Right atrium auricular region (tissue), 2 donors: ENCODE data around the gene IER5L. TPM values are rescaled to one million over a fixed set of nuclear protein-coding genes. Genes with fewer than 3 reads are reported as not detected.

Source experiments
- DNase-seq: peaks from one replicate; pipeline ENCODE4 v3.0.0-alpha.2; 2019; ENCODE audit warnings: low spot score
- H3K27ac ChIP-seq, 2 donors: fragments of 200-600 bp; sonication (generic); 1 replicate in 1 of 2; 2 replicates in 1 of 2; pipeline ENCODE4 v1.5.1; 2016 to 2019
- H3K27me3 ChIP-seq, 2 donors: fragments of 200-600 bp; sonication (generic); one replicate each; pipeline versions ENCODE4 v1.5.1 to v1.6.0; 2017 to 2019
- H3K36me3 ChIP-seq: fragments of 200-600 bp; sonication (generic); one replicate; pipeline ENCODE4 v1.5.1; 2016
- H3K4me1 ChIP-seq, 2 donors: fragments of 200-600 bp; sonication (generic); one replicate each; pipeline versions ENCODE4 v1.5.1 to v1.6.0; 2017 to 2019
- H3K4me3 ChIP-seq, 2 donors: fragments of 200-600 bp; sonication (generic); 1 replicate in 1 of 2; 2 replicates in 1 of 2; pipeline ENCODE4 v1.5.1; 2017 to 2019; ENCODE audit warnings: mild to moderate bottlenecking in 1 of 2, moderate library complexity in 1 of 2
- H3K9me3 ChIP-seq, 2 donors: fragments of 200-600 bp; sonication (generic); one replicate each; pipeline ENCODE4 v1.5.1; 2019
- CTCF ChIP-seq, 2 donors: fragments of 200-600 bp; sonication (generic); IDR thresholded peaks; one replicate each; pipeline ENCODE4 v1.5.1; 2019; ENCODE audit warnings: antibody characterized with exemption in 2 of 2
- total RNA-seq, 2 donors: library from RNA; depleted of rRNA; stranded (reverse); fragments of >200 nt; gene quantifications; one replicate each; pipeline ENCODE4 v1.1.0, GENCODE V29; 2016

Gene IER5L
- total RNA-seq, 2 donors from 2014 or later = 5.5 to 11.6 TPM

GRCh38 chr9:129223551-129224208 lies 45.6 kb upstream of the IER5L start:
- no peak for TF ChIP-seq CTCF (IDR thresholded peaks at IDR 0.05)
- no peak for DNase-seq
- no peaks in the 10 kb centered on the region for H3K9me3 ChIP-seq
- H3K36me3 ChIP-seq = no peaks in the 10 kb centered on the region
- no peak overlapping the region for H3K27ac ChIP-seq
- no peaks in the 10 kb centered on the region for H3K27me3 ChIP-seq
- H3K4me3 ChIP-seq = no peak overlapping the region
- peaks cover 0 to 26% of the 10 kb centered on the region in 2 donors for H3K4me1 ChIP-seq

DNA sequence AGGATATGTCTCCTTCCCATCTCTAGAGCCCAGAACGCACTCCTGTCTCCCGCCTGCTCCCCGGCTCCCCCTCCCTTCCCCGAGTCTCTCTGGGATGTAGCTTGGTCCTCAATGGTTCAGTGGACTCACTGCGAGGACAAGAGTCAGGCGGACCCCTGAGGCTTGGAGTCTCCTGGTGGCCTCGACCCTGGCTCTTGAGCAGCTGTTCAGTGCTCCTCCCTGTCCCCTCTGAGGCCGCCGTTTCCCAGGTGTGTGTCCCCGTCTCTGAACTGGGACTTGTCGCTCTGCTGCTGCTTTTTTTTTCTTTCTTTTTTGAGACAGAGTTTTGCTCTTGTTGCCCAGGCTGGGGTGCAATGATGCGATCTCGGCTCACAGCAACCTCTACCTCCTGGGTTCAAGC lies 44.8 kb upstream of the IER5L start:
- peaks cover 0 to 27% of the 10 kb centered on the region in 2 donors for H3K4me1 ChIP-seq
- no peak overlapping the region for H3K4me3 ChIP-seq
- TF ChIP-seq CTCF (IDR thresholded peaks at IDR 0.05) = no peak
- no peaks in the 10 kb centered on the region for H3K36me3 ChIP-seq
- DNase-seq = no peak
- no peaks in the 10 kb centered on the region for H3K9me3 ChIP-seq
- H3K27me3 ChIP-seq = no peaks in the 10 kb centered on the region
- no peak overlapping the region for H3K27ac ChIP-seq

- H3K36me3 ChIP-seq = no peaks in the 10 kb centered on the region
- H3K4me1 ChIP-seq = peaks cover 0 to 31% of the 10 kb centered on the region in 2 donors
- H3K9me3 ChIP-seq = no peaks in the 10 kb centered on the region
- no peak for DNase-seq
- no peak overlapping the region for H3K4me3 ChIP-seq
- H3K27me3 ChIP-seq = no peaks in the 10 kb centered on the region
- no peak overlapping the region for H3K27ac ChIP-seq
- TF ChIP-seq CTCF (IDR thresholded peaks at IDR 0.05) = no peak
These were observed 44.0 kb upstream of the IER5L start for GRCh38 chr9:129221979-129222635.

GRCh38 chr9:129221233-129221632 lies 43.2 kb upstream of the IER5L start:
- H3K27ac ChIP-seq = no peak overlapping the region
- no peaks in the 10 kb centered on the region for H3K9me3 ChIP-seq
- TF ChIP-seq CTCF (IDR thresholded peaks at IDR 0.05) = no peak
- DNase-seq = no peak
- H3K4me3 ChIP-seq = no peak overlapping the region
- no peaks in the 10 kb centered on the region for H3K27me3 ChIP-seq
- no peaks in the 10 kb centered on the region for H3K36me3 ChIP-seq
- H3K4me1 ChIP-seq = peaks cover 0 to 31% of the 10 kb centered on the region in 2 donors

GRCh38 chr9:129220771-129221170 lies 42.7 kb upstream of the IER5L start:
- DNase-seq = no peak
- no peaks in the 10 kb centered on the region for H3K36me3 ChIP-seq
- no peak overlapping the region for H3K27ac ChIP-seq
- H3K27me3 ChIP-seq = no peaks in the 10 kb centered on the region
- H3K9me3 ChIP-seq = no peaks in the 10 kb centered on the region
- H3K4me3 ChIP-seq = no peak overlapping the region
- peaks cover 0 to 26% of the 10 kb centered on the region in 2 donors for H3K4me1 ChIP-seq
- TF ChIP-seq CTCF (IDR thresholded peaks at IDR 0.05) = no peak
